Activated CD4-positive, alpha-beta T cell treated with anti-CD3 and anti-CD28 coated beads, Interleukin-2, amount 10 ng/mL, durations not matched to agents 24 days and 14 days (primary cell): ENCODE data around the gene HNRNPR. TPM values are rescaled to one million over a fixed set of nuclear protein-coding genes. Genes with fewer than 3 reads are reported as not detected.
"Not testable (repeated sequence)": the region's sequence is repeated elsewhere in the genome, so short reads cannot be mapped to it uniquely, and the experiment has no call there.

Experiments used
- DNase-seq: peaks from one replicate; pipeline ENCODE4 v3.0.0; 2022
- H3K27ac Mint-ChIP-seq: one replicate; pipeline ENCODE4 v1.8.0; 2022; ENCODE audit warnings: mild to moderate bottlenecking, mixed read lengths
- H3K27me3 Mint-ChIP-seq: one replicate; pipeline ENCODE4 v1.8.0; 2022; ENCODE audit warnings: mixed read lengths
- H3K36me3 Mint-ChIP-seq: one replicate; pipeline ENCODE4 v1.8.0; 2022; ENCODE audit warnings: low read depth, mild to moderate bottlenecking, mixed read lengths
- H3K4me1 Mint-ChIP-seq: one replicate; pipeline ENCODE4 v1.8.0; 2021; ENCODE audit warnings: mixed read lengths
- H3K4me3 Mint-ChIP-seq: one replicate; pipeline ENCODE4 v1.8.0; 2022; ENCODE audit warnings: mild to moderate bottlenecking, moderate library complexity, mixed read lengths
- H3K9me3 Mint-ChIP-seq: one replicate; pipeline ENCODE4 v1.8.0; 2021; ENCODE audit warnings: mixed read lengths
- intact Hi-C: fragments of 100-400 bp; cut with micrococcal nuclease; formaldehyde crosslinking; loops from one replicate; pipeline ENCODE4 v1.15.1; 2023
- total RNA-seq: library from RNA; stranded (reverse); gene quantifications from 2 replicates; pipeline ENCODE4 v1.2.3, GENCODE V29; 2022

HNRNPR gene
- total RNA-seq, 1 donor from 2014 or later = 235 TPM

DNA sequence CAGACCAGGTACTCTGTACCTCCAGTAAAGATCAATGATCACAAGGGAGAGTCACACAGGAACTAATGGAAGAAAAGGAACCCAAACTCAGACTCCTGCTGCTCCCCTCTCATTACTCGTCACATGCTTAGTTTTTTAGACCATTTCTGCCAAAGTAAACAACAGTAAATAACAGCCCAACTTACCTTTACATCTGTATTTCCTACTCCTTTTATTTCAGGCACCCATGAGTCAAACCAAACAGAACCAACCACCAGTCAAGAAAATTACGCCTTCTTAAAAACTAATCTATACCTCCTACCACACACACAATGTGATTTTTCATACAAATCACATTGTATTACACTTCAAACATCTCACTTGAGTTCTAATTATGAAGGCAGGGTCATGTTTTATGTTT is 65.4 kb downstream of the HNRNPR start:
- intact Hi-C loops = loop anchor here (10.0 kb wide), 1 partner anchor 64 kb away; the partner anchor contains the start of gene HTR1D
- no peak overlapping the region for H3K27ac Mint-ChIP-seq

DNA sequence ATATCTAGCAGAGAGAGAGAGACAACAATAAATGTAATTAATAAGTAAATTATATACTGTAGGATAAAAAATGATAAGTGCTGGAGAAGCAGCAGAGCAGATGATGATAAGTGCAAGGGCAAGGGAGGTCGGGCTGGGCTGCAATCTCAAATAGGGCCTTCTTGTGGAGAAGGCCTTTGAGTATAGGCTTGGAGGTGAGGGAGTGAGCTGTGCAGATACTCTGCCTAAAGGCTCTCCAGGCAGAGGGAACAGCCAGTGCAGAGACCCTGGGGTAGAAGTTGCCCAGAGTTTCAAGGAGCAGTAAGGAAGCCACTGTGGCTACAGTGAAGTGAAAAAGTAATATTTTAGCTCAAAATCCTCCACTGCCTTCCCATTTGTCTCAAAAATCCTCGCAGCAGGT is 67.6 kb downstream of the HNRNPR start:
- DNase-seq = no peak
- Mint-ChIP-seq H3K9me3 (no peaks in the 10 kb centered on the region), H3K36me3 (peaks cover 19% of the 10 kb centered on the region), H3K27ac (no peak overlapping the region), H3K4me1 (no peaks in the 10 kb centered on the region), H3K27me3 (peaks cover 14% of the 10 kb centered on the region), H3K4me3 (no peak overlapping the region)
- intact Hi-C loops = loop anchor here (2.0 to 10.0 kb wide), 2 partner anchors 44 to 62 kb away; partner anchors contain the start of gene HTR1D

More for the DNA sequence above, 65.4 kb downstream of the HNRNPR start:
- Mint-ChIP-seq H3K9me3 (no peaks in the 10 kb centered on the region), H3K27me3 (peaks cover 12% of the 10 kb centered on the region), H3K4me3 (no peak overlapping the region), H3K36me3 (peaks cover 30% of the 10 kb centered on the region), H3K4me1 (peaks cover 2% of the 10 kb centered on the region)
- DNase-seq = no peak

- H3K27me3 Mint-ChIP-seq = peaks cover 14% of the 10 kb centered on the region
- H3K27ac Mint-ChIP-seq = no peak overlapping the region
- no peak for DNase-seq
- no peaks in the 10 kb centered on the region for H3K9me3 Mint-ChIP-seq
- H3K36me3 Mint-ChIP-seq = peaks cover 2% of the 10 kb centered on the region
- no peak overlapping the region for H3K4me3 Mint-ChIP-seq
- intact Hi-C loops = loop anchor here (10.0 kb wide), 1 partner anchor 59 kb away; the partner anchor contains the start of gene HTR1D
- no peaks in the 10 kb centered on the region for H3K4me1 Mint-ChIP-seq
Observed at GRCh38 chr1:23274134-23274505, 70.0 kb downstream of the HNRNPR start.

DNA sequence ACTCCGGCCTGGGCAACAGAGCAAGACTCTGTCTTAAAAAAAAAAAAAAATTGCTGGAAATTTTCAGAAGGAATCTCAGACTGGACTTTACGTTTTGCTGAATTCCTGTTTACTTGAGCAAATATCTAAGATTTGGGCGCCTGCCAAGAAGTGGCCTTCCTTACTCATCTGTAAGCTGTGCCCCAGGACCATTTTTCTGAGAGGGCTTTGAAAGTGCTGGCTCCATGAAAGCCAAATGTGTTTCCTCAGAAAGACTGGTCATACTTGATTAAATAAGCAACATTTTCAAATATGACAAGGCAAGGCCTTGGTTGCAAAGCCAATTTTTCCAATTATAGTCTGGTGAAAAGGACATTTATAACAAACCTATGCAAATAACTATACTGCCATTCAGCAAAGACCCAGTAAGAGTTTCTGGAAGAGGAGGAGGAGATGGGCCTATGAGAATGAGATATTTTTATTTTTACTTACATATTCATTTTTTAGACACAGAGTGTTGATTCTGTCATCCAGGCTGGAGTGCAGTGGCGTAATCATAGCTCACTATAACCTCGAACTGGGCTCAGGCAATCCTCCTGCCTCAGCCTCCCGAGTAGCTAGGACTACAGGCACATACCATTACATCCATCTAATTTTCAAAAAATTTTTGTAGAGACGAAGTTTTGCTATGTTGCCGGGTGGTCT is 70.5 kb downstream of the HNRNPR start:
- Mint-ChIP-seq H3K4me3 (no peak overlapping the region), H3K9me3 (no peaks in the 10 kb centered on the region), H3K27ac (no peak overlapping the region), H3K27me3 (peaks cover 14% of the 10 kb centered on the region), H3K4me1 (no peaks in the 10 kb centered on the region), H3K36me3 (no peaks in the 10 kb centered on the region)
- intact Hi-C loops = loop anchor here (10.0 kb wide), 1 partner anchor 59 kb away; the partner anchor contains the start of gene HTR1D
- no peak for DNase-seq

GRCh38 chr1:23263380-23263887 is 80.7 kb downstream of the HNRNPR start:
- DNase-seq = no peak
- Mint-ChIP-seq H3K27me3 (peaks cover 4% of the 10 kb centered on the region), H3K9me3 (no peaks in the 10 kb centered on the region), H3K4me3 (no peak overlapping the region), H3K36me3 (no peaks in the 10 kb centered on the region), H3K4me1 (no peaks in the 10 kb centered on the region), H3K27ac (no peak overlapping the region)
- intact Hi-C loops = no loop called here

DNA sequence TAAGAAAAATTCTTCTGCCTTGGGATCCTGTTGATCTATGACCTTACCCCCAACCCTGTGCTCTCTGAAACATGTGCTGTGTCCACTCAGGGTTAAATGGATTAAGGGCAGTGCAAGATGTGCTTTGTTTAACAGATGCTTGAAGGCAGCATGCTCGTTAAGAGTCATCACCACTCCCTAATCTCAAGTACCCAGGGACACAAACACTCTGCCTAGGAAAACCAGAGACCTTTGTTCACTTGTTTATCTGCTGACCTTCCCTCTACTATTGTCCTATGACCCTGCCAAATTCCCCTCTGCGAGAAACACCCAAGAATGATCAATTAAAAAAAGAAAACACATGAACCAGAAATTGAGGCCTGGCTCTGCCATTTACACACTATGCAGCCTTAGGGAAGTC is 86.0 kb downstream of the HNRNPR start:
- H3K27ac Mint-ChIP-seq, intact Hi-C loops, H3K4me3 Mint-ChIP-seq, H3K36me3 Mint-ChIP-seq, DNase-seq, H3K9me3 Mint-ChIP-seq, H3K27me3 Mint-ChIP-seq, H3K4me1 Mint-ChIP-seq: not testable (repeated sequence)

DNA sequence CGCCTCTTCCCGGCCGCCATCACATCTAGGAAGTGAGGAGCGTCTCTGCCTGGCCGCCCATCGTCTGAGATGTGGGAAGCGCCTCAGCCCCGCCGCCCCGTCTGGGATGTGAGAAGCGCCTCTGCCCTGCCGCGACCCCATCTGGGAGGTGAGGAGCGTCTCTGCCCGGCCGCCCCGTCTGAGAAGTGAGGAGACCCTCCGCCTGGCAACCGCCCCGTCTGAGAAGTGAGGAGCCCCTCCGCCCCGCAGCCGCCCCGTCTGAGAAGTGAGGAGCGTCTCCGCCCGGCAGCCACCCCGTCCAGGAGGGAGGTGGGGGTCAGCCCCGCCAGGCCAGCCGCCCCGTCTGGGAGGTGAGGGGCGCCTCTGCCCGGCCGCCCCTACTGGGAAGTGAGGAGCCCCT is 86.7 kb downstream of the HNRNPR start:
- H3K27ac Mint-ChIP-seq, H3K36me3 Mint-ChIP-seq, DNase-seq, H3K27me3 Mint-ChIP-seq, intact Hi-C loops, H3K9me3 Mint-ChIP-seq, H3K4me3 Mint-ChIP-seq, H3K4me1 Mint-ChIP-seq: not testable (repeated sequence)

Other genes starting within 250 kb of the HNRNPR start
- gene LUZP1, start 175.4 kb downstream of the HNRNPR start, total RNA-seq = 21.6 and 23.2 TPM in 2 replicates
- gene HTR1D, start 126.8 kb downstream of the HNRNPR start, total RNA-seq = not detected in 2 replicates
- gene ZNF436, start 25.6 kb upstream of the HNRNPR start, total RNA-seq = 5.2 TPM in 2 replicates
- gene TCEA3, start 80.5 kb upstream of the HNRNPR start, total RNA-seq = 6.7 and 7.8 TPM in 2 replicates
- 0.40 and 0.63 TPM in 2 replicates for gene ASAP3, start 139.9 kb upstream of the HNRNPR start, total RNA-seq
- 30.4 and 33.7 TPM in 2 replicates for gene E2F2, start 186.9 kb upstream of the HNRNPR start, total RNA-seq
- 21.2 and 23.5 TPM in 2 replicates for gene ID3, start 215.2 kb upstream of the HNRNPR start, total RNA-seq